Activated CD4-positive, CD25-positive, alpha-beta regulatory T cell treated with anti-CD3 and anti-CD28 coated beads, Interleukin-2, amount 50 U/mL, for 24 hours (primary cell): ENCODE measurements around the gene TSPAN12.

Source experiments
- ATAC-seq, 2 donors: fragments of 150-1000 bp; cut with Tn5 transposase; one replicate each; pipeline ENCODE4 v1.10.0; 2021; ENCODE audit warnings: mild to moderate bottlenecking in 1 of 2, moderate library complexity in 1 of 2

The TSPAN12 gene

DNA sequence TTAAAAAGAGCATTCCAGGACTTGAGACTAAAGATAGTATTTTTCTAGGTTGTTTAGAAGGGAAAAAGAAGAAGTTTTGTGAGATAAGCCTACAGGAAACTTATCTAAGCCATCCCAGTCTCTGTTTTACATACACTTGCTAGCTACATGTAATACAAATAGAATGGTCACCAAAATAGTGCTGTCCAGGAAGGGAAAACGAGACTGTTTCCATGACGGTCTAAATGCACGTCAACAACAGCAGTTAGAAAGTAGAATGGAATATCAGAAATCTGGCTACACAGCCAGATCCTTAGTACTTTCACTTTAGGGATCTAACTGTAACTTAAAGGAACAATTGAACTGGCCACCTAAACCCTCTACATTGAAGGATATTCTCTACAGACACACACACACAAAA lies 117.6 kb downstream of the TSPAN12 start:
- ATAC-seq, result no peak

- no peak for ATAC-seq
Measured at GRCh38 chr7:120738816-120739215, 119.1 kb downstream of the TSPAN12 start.
